Ovary (tissue), 9 donors: ENCODE data around the gene FTCDNL1. TPM values are rescaled to one million over a fixed set of nuclear protein-coding genes. Genes with fewer than 3 reads are reported as not detected.

Experiments used
- DNase-seq, 5 donors: peaks; one replicate each; pipeline ENCODE4 v3.0.0-alpha.2; 2019 to 2020
- H3K27ac ChIP-seq, 2 donors: fragments of 200-600 bp; one replicate each; pipeline versions ENCODE4 v1.5.1 to v1.8.0; 2019 to 2022
- H3K27me3 ChIP-seq: fragments of 200-600 bp; one replicate; pipeline ENCODE4 v1.8.0; 2022
- H3K36me3 ChIP-seq: fragments of 200-600 bp; sonication (generic); one replicate; pipeline ENCODE4 v1.5.1; 2019
- H3K4me1 ChIP-seq: one replicate; pipeline ENCODE4 v1.8.1; 2013; ENCODE audit warnings: mild to moderate bottlenecking, moderate library complexity; ENCODE audit not compliant: insufficient read depth
- H3K4me3 ChIP-seq: fragments of 200-600 bp; sonication (generic); one replicate; pipeline ENCODE4 v1.5.1; 2017
- H3K9me3 ChIP-seq, 2 donors: fragments of 200-600 bp in 1 of 2; sonication (generic) in 1 of 2; one replicate each; pipeline versions ENCODE4 v1.5.1 to v1.8.1; 2013 to 2019; ENCODE audit warnings: mild to moderate bottlenecking in 1 of 2, moderate library complexity in 1 of 2
- CTCF ChIP-seq, 3 donors: fragments of 450-650 bp in 2 of 3; fragments of 200-600 bp in 1 of 3; IDR thresholded peaks; one replicate each; pipeline versions ENCODE4 v1.5.1 to v1.8.0; 2016 to 2022; ENCODE audit warnings: antibody characterized with exemption in 3 of 3, mild to moderate bottlenecking in 1 of 3
- EP300 ChIP-seq: sonication (generic); formaldehyde crosslinking; IDR thresholded peaks from one replicate; pipeline ENCODE4 v1.6.1; 2017; ENCODE audit warnings: antibody characterized with exemption
- POLR2A ChIP-seq: fragments of 450-650 bp; IDR thresholded peaks from one replicate; pipeline ENCODE4 v1.6.1; 2017; ENCODE audit warnings: antibody characterized with exemption, mild to moderate bottlenecking, moderate library complexity
- WGBS, 3 donors: extraction: QIAGEN DNeasy Blood & Tissue Kit in 1 of 3; methylation state at CpG; one replicate each; pipeline versions ENCODE4 v1.1.5 to v1.1.7; 2013 to 2017; 5-methylcytosine and 5-hydroxymethylcytosine counted together
- intact Hi-C, 4 donors: fragments of 100-400 bp; cut with DNase I; formaldehyde crosslinking; loops; one replicate each; pipeline versions ENCODE4 v1.11.0 to v1.15.1; 2022 to 2023
- polyA plus RNA-seq, 2 donors: library from polyadenylated mRNA; stranded (reverse); fragments of 200-250 nt in 1 of 2; fragments of 350-450 nt in 1 of 2; fragmentation: Illumina TruSeq in 1 of 2; extraction: RNeasy Lipid Tissue Mini Kit (QIAGEN cat#74804) in 1 of 2; gene quantifications; one replicate each; pipeline ENCODE4 v1.2.3, GENCODE V29; 2013 to 2014
- total RNA-seq, 7 donors: library from RNA; depleted of rRNA in 2 of 7; stranded (reverse); fragments of >200 nt in 2 of 7; fragmentation: NEBNext Ultra II Directional in 3 of 7; extraction: Animal tissue kit (Norgen Biotek cat#: 25700) in 3 of 7; gene quantifications; one replicate each; pipeline versions ENCODE4 v1.1.0 to v1.2.4, GENCODE V29; 2016 to 2023
- donor health status: DM: no; HTN: no; CAD: no; lungs with moderate emphysema.
- donor health status: DM: no; HTN: no; CAD: no.
- donor health status: Bipolar disorder and iron deficiency.
- donor health status: DM: yes; HTN: yes; CAD: no.
- donor health status: DM: no; HTN: no; CAD: no.
- donor health status: DM: yes; HTN: yes; CAD: no.

FTCDNL1 gene
- total and polyA plus RNA-seq, 9 donors: 0.56 to 3.4 (median 2.1) TPM

- no peaks in the 10 kb centered on the region for H3K9me3 ChIP-seq
- no peaks in the 10 kb centered on the region for H3K27me3 ChIP-seq
- no peak overlapping the region for H3K27ac ChIP-seq
- H3K36me3 ChIP-seq: no peaks in the 10 kb centered on the region
- no peak for DNase-seq
- intact Hi-C loops: no loop called here
- TF ChIP-seq POLR2A (no peak), EP300 (no peak), CTCF (IDR thresholded peaks at IDR 0.05) (no peak)
- WGBS, 3 donors: 69 to 74% (median 74%) methylated on average over 4 of the region's 4 CpGs
- H3K4me1 ChIP-seq: peaks cover 1% of the 10 kb centered on the region
- no peak overlapping the region for H3K4me3 ChIP-seq
Observed at GRCh38 chr2:199797431-199798403, 53.3 kb downstream of the FTCDNL1 start.

DNA sequence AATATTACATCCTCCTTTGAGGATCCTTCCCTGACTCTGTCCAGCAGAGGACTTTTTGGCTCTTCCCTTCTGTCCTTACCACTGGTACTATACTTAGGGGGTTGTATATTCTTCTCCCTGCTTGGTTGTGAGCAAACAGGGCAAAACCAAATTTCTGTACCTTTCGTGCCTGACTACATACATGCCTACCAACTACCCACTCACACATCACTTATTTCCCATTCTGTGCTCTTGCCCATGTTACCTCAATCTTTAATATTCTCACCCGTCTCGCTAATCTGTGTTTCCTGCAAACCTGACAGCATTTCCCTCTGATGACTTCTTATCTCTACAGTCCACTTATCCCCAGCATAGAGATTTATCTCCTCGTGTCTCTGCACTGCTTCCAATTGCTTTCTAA lies 58.6 kb downstream of the FTCDNL1 start:
- WGBS, 3 donors: 66 to 78% (median 78%) methylated on average over 4 of the region's 4 CpGs
- H3K27ac ChIP-seq: no peak overlapping the region

GRCh38 chr2:199791326-199791725 lies 59.7 kb downstream of the FTCDNL1 start:
- no peaks in the 10 kb centered on the region for H3K27me3 ChIP-seq
- no peak for TF ChIP-seq POLR2A
- TF ChIP-seq EP300: no peak
- TF ChIP-seq CTCF (IDR thresholded peaks at IDR 0.05): no peak
- no peaks in the 10 kb centered on the region for H3K9me3 ChIP-seq
- H3K4me3 ChIP-seq: no peak overlapping the region
- no peaks in the 10 kb centered on the region for H3K4me1 ChIP-seq
- WGBS, 3 donors: 10 to 21% (median 13%) methylated on average over 3 of the region's 3 CpGs
- no peak for DNase-seq
- H3K27ac ChIP-seq: no peak overlapping the region
- H3K36me3 ChIP-seq: no peaks in the 10 kb centered on the region
- intact Hi-C loops: no loop called here

More for the DNA sequence above, 58.6 kb downstream of the FTCDNL1 start:
- intact Hi-C loops: no loop called here
- no peaks in the 10 kb centered on the region for H3K9me3 ChIP-seq
- DNase-seq: no peak
- TF ChIP-seq POLR2A (no peak), EP300 (no peak), CTCF (IDR thresholded peaks at IDR 0.05) (no peak)
- no peaks in the 10 kb centered on the region for H3K36me3 ChIP-seq
- H3K4me3 ChIP-seq: no peak overlapping the region
- H3K27me3 ChIP-seq: no peaks in the 10 kb centered on the region
- no peaks in the 10 kb centered on the region for H3K4me1 ChIP-seq

DNA sequence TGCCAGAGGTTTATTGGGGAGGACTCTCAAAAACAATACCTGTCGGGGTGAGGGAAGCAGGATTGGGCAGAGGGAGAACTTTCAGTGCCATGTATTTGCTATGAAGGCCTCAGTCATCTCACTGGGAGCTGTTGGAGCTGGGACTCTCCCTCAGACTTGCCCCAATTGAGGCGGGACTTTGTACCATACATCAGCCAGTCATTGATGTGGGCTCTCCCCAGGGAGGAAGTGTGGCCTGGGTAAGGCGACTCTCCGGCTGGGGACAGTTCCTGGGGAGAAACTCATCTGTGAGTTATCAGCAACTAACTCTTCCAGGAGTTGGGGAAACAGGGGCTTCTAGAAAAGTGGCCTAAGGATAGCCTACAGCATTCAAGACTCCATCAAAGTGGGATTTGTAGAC lies 66.5 kb downstream of the FTCDNL1 start:
- TF ChIP-seq CTCF (IDR thresholded peaks at IDR 0.05) (no peak), EP300 (no peak), POLR2A (no peak)
- no peaks in the 10 kb centered on the region for H3K4me1 ChIP-seq
- no peaks in the 10 kb centered on the region for H3K9me3 ChIP-seq
- H3K36me3 ChIP-seq: no peaks in the 10 kb centered on the region
- whole genome bisulfite sequencing, 3 donors: 89 to 91% (median 89%) methylated on average over 4 of the region's 4 CpGs
- intact Hi-C loops: no loop called here
- no peak for DNase-seq
- H3K4me3 ChIP-seq: no peak overlapping the region
- no peaks in the 10 kb centered on the region for H3K27me3 ChIP-seq
- no peak overlapping the region for H3K27ac ChIP-seq
